Fibroblast of lung (primary cell): ENCODE results near the gene COL4A6. TPM values are rescaled to one million over a fixed set of nuclear protein-coding genes. Genes with fewer than 3 reads are reported as not detected.

Experiments used
- DNase-seq, 2 donors: peaks; one replicate each; pipeline versions ENCODE4 v3.0.0 to v3.0.0-alpha.2; 2010; ENCODE audit warnings: low read depth in 2 of 2
- H2AFZ ChIP-seq: 2 replicates; pipeline ENCODE4 v1.5.1; 2012; ENCODE audit warnings: low read length, control low read depth, inconsistent platforms
- H3K27ac ChIP-seq: 2 replicates; pipeline ENCODE4 v1.5.1; 2011; ENCODE audit warnings: low read length, control low read depth; ENCODE audit not compliant: insufficient read depth
- H3K27me3 ChIP-seq: 2 replicates; pipeline ENCODE4 v1.5.1; 2011; ENCODE audit warnings: mild to moderate bottlenecking, low read length; ENCODE audit not compliant: control insufficient read depth, insufficient read depth
- H3K36me3 ChIP-seq: 2 replicates; pipeline ENCODE4 v1.5.1; 2011; ENCODE audit warnings: low read length; ENCODE audit not compliant: control insufficient read depth, insufficient read depth
- H3K4me1 ChIP-seq: 2 replicates; pipeline ENCODE4 v1.5.1; 2011; ENCODE audit warnings: low read length; ENCODE audit not compliant: control insufficient read depth, insufficient read depth; ENCODE audit errors: extremely low read depth
- H3K4me2 ChIP-seq: 2 replicates; pipeline ENCODE4 v1.5.1; 2011; ENCODE audit warnings: low read length, control low read depth; ENCODE audit not compliant: insufficient read depth; ENCODE audit errors: extremely low read depth
- H3K4me3 ChIP-seq, 4 experiments: fragments of 200-600 bp in 1 of 4; sonication (generic) in 1 of 4; replicated peaks in 1 of 4; 2 replicates each; pipeline ENCODE4 v1.5.1; 2011 to 2016; ENCODE audit warnings: low read length in 4 of 4, low read depth in 3 of 4, mild to moderate bottlenecking in 3 of 4, control low read depth in 2 of 4, inconsistent platforms in 1 of 4, mixed read lengths in 1 of 4; ENCODE audit not compliant: insufficient read depth in 1 of 4; ENCODE audit errors: control extremely low read depth in 1 of 4
- H3K79me2 ChIP-seq: 2 replicates; pipeline ENCODE4 v1.5.1; 2012; ENCODE audit warnings: mild to moderate bottlenecking, low read length, inconsistent platforms; ENCODE audit not compliant: control insufficient read depth, insufficient read depth
- H3K9ac ChIP-seq: 2 replicates; pipeline ENCODE4 v1.5.1; 2011; ENCODE audit warnings: mild to moderate bottlenecking, low read length, control low read depth; ENCODE audit not compliant: insufficient read depth
- H3K9me3 ChIP-seq: 2 replicates; pipeline ENCODE4 v1.5.1; 2012; ENCODE audit warnings: low read depth, low read length; ENCODE audit not compliant: control insufficient read depth, insufficient read depth
- H4K20me1 ChIP-seq: 2 replicates; pipeline ENCODE4 v1.5.1; 2011; ENCODE audit warnings: low read length; ENCODE audit not compliant: control insufficient read depth, insufficient read depth; ENCODE audit errors: extremely low read depth
- EZH2 ChIP-seq: IDR thresholded peaks from 2 replicates; pipeline ENCODE4 v1.5.1; 2012; ENCODE audit warnings: low read length, control low read depth, mild to moderate bottlenecking; ENCODE audit errors: missing control alignments
- polyA plus RNA-seq, 2 donors: library from polyadenylated mRNA; depleted of rRNA in 1 of 2; stranded (reverse) in 1 of 2; unstranded in 1 of 2; fragments of >200 nt; gene quantifications; 2 replicates each; pipeline ENCODE4 v1.2.1, GENCODE V29; 2011 to 2012; ENCODE audit warnings: missing spikeins in 1 of 2
- total RNA-seq: library from RNA; depleted of rRNA; stranded (reverse); fragments of >200 nt; gene quantifications from 2 replicates; pipeline ENCODE4 v1.2.1, GENCODE V29; 2014
- TF ChIP-seq, protein P1 (sequence below), 2 donors: IDR thresholded peaks in 1 of 2; conservative IDR thresholded peaks in 1 of 2; 1 replicate in 1 of 2; 2 replicates in 1 of 2; pipeline ENCODE4 v1.5.1; 2011 to 2012; ENCODE audit warnings: low read length in 2 of 2, control low read depth in 1 of 2, inconsistent platforms in 1 of 2, low read depth in 1 of 2, mild to moderate bottlenecking in 1 of 2

COL4A6 gene
- total and polyA plus RNA-seq, 2 donors (not counting 1 experiment from before 2014, with no cell fraction given): 0.15 to 3.5 TPM

GRCh38 chrX:108310506-108310905, 127.7 kb downstream of the COL4A6 start:
- Histone ChIP-seq H3K9ac (no peak overlapping the region), H2AFZ (no peak overlapping the region), H3K79me2 (no peaks in the 10 kb centered on the region), H4K20me1 (no peaks in the 10 kb centered on the region), H3K27ac (no peak overlapping the region), H3K4me3 (no peak overlapping the region), H3K27me3 (no peaks in the 10 kb centered on the region), H3K4me1 (no peaks in the 10 kb centered on the region), H3K4me2 (no peak overlapping the region), H3K9me3 (no peaks in the 10 kb centered on the region), H3K36me3 (no peaks in the 10 kb centered on the region)
- DNase-seq: no peak
- TF ChIP-seq, protein P1, sequence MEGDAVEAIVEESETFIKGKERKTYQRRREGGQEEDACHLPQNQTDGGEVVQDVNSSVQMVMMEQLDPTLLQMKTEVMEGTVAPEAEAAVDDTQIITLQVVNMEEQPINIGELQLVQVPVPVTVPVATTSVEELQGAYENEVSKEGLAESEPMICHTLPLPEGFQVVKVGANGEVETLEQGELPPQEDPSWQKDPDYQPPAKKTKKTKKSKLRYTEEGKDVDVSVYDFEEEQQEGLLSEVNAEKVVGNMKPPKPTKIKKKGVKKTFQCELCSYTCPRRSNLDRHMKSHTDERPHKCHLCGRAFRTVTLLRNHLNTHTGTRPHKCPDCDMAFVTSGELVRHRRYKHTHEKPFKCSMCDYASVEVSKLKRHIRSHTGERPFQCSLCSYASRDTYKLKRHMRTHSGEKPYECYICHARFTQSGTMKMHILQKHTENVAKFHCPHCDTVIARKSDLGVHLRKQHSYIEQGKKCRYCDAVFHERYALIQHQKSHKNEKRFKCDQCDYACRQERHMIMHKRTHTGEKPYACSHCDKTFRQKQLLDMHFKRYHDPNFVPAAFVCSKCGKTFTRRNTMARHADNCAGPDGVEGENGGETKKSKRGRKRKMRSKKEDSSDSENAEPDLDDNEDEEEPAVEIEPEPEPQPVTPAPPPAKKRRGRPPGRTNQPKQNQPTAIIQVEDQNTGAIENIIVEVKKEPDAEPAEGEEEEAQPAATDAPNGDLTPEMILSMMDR (conservative IDR thresholded peaks at IDR 0.05 in 1 of 2, IDR thresholded peaks at IDR 0.05 in 1 of 2; ENCODE audit: low read depth in 1 of 2, low read length in 2 of 2): no peak

GRCh38 chrX:108309144-108309543, 129.1 kb downstream of the COL4A6 start:
- no peaks in the 10 kb centered on the region for H4K20me1 ChIP-seq
- no peaks in the 10 kb centered on the region for H3K79me2 ChIP-seq
- no peak overlapping the region for H3K4me3 ChIP-seq
- no peak overlapping the region for H2AFZ ChIP-seq
- H3K9ac ChIP-seq: no peak overlapping the region
- H3K4me2 ChIP-seq: no peak overlapping the region
- H3K4me1 ChIP-seq: no peaks in the 10 kb centered on the region
- no peak for TF ChIP-seq EZH2
- TF ChIP-seq, protein P1 (conservative IDR thresholded peaks at IDR 0.05 in 1 of 2, IDR thresholded peaks at IDR 0.05 in 1 of 2; ENCODE audit: low read depth in 1 of 2, low read length in 2 of 2): no peak
- no peaks in the 10 kb centered on the region for H3K27me3 ChIP-seq
- H3K27ac ChIP-seq: no peak overlapping the region
- peak; percentile 50 to 88 for DNase-seq
- no peaks in the 10 kb centered on the region for H3K36me3 ChIP-seq
- H3K9me3 ChIP-seq: no peaks in the 10 kb centered on the region

- Histone ChIP-seq H3K27me3 (no peaks in the 10 kb centered on the region), H3K4me1 (no peaks in the 10 kb centered on the region), H4K20me1 (no peaks in the 10 kb centered on the region), H3K9ac (no peak overlapping the region), H2AFZ (no peak overlapping the region), H3K4me2 (no peak overlapping the region), H3K79me2 (no peaks in the 10 kb centered on the region), H3K36me3 (no peaks in the 10 kb centered on the region), H3K4me3 (no peak overlapping the region), H3K27ac (no peak overlapping the region), H3K9me3 (no peaks in the 10 kb centered on the region)
- peak in 1 of 2 donors; percentile 56 for DNase-seq
- TF ChIP-seq EZH2: no peak
- TF ChIP-seq, protein P1 (conservative IDR thresholded peaks at IDR 0.05 in 1 of 2, IDR thresholded peaks at IDR 0.05 in 1 of 2; ENCODE audit: low read depth in 1 of 2, low read length in 2 of 2): no peak
These were observed 130.8 kb downstream of the COL4A6 start for GRCh38 chrX:108307132-108308085.
